Kidney (tissue), 14 donors: ENCODE results near the gene P2RY4. TPM values are rescaled to one million over a fixed set of nuclear protein-coding genes. Genes with fewer than 3 reads are reported as not detected.

Source experiments
- DNase-seq, 5 donors: peaks; one replicate each; pipeline ENCODE4 v3.0.0-alpha.2; 2013 to 2020
- FAIRE-seq: peaks from 2 replicates; lab custom pipeline; 2012; peaks lifted over from hg19 to GRCh38; lab: Jason Lieb, UNC
- H3K27ac ChIP-seq, 2 donors: one replicate each; pipeline ENCODE4 v1.7.0; 2013; ENCODE audit warnings: low read depth in 2 of 2, low read length in 2 of 2, inconsistent platforms in 1 of 2
- H3K27me3 ChIP-seq: one replicate; pipeline ENCODE4 v1.7.1; 2013; ENCODE audit warnings: low read length, inconsistent platforms; ENCODE audit not compliant: control insufficient read depth, insufficient read depth
- H3K36me3 ChIP-seq, 3 donors: one replicate each; pipeline versions ENCODE4 v1.7.0 to v1.7.1; 2013; ENCODE audit warnings: low read length in 3 of 3, control low read depth in 1 of 3, inconsistent platforms in 1 of 3; ENCODE audit not compliant: insufficient read depth in 3 of 3, control insufficient read depth in 2 of 3
- H3K4me1 ChIP-seq, 3 donors: one replicate each; pipeline versions ENCODE4 v1.7.0 to v1.7.1; 2013; ENCODE audit warnings: low read length in 3 of 3, inconsistent platforms in 1 of 3, low read depth in 1 of 3; ENCODE audit not compliant: control insufficient read depth in 2 of 3, insufficient read depth in 2 of 3
- H3K4me3 ChIP-seq, 3 donors: one replicate each; pipeline versions ENCODE4 v1.7.0 to v1.8.1; 2013; ENCODE audit warnings: low read length in 3 of 3, control low read depth in 1 of 3, inconsistent platforms in 1 of 3
- H3K9ac ChIP-seq, 3 donors: one replicate each; pipeline versions ENCODE4 v1.7.0 to v1.7.1; 2013; ENCODE audit warnings: low read length in 3 of 3, control low read depth in 1 of 3, inconsistent platforms in 1 of 3
- H3K9me3 ChIP-seq, 3 donors: one replicate each; pipeline versions ENCODE4 v1.7.0 to v1.7.1; 2013; ENCODE audit warnings: low read length in 3 of 3, control low read depth in 1 of 3, inconsistent platforms in 1 of 3; ENCODE audit not compliant: control insufficient read depth in 2 of 3, insufficient read depth in 1 of 3
- intact Hi-C: fragments of 100-400 bp; cut with DNase I; formaldehyde crosslinking; loops from one replicate; pipeline ENCODE4 v1.11.1; 2022
- polyA plus RNA-seq: library from polyadenylated mRNA; stranded (reverse); fragments of 350-450 nt; fragmentation: Illumina TruSeq; extraction: RNeasy Lipid Tissue Mini Kit (QIAGEN cat#74804); gene quantifications from one replicate; pipeline ENCODE4 v1.2.3, GENCODE V29; 2014; ENCODE audit warnings: low read depth, low replicate concordance; ENCODE audit not compliant: insufficient read depth
- total RNA-seq: library from RNA; stranded (reverse); fragmentation: NEBNext Ultra II Directional; extraction: Animal tissue kit (Norgen Biotek cat#: 25700); gene quantifications from one replicate; pipeline ENCODE4 v1.2.1, GENCODE V29; 2021
- TF ChIP-seq, protein P1 (sequence below): IDR thresholded peaks from 3 replicates; pipeline ENCODE4 v1.5.1; 2012; ENCODE audit warnings: mild to moderate bottlenecking, moderate library complexity, borderline replicate concordance; ENCODE audit not compliant: insufficient read depth; ENCODE audit errors: extremely low read depth
- donor health status: control.
- donor health status: control.
- donor health status: control.
- donor health status: control.
- donor health status: control.
- donor health status: DM: yes; HTN: yes; CAD: no.
- donor health status: Normal renal cell carcinoma (clear cell type).

P2RY4 gene
- total and polyA plus RNA-seq, 2 donors from 2014 or later = 0.31 TPM; not detected in 1

DNA sequence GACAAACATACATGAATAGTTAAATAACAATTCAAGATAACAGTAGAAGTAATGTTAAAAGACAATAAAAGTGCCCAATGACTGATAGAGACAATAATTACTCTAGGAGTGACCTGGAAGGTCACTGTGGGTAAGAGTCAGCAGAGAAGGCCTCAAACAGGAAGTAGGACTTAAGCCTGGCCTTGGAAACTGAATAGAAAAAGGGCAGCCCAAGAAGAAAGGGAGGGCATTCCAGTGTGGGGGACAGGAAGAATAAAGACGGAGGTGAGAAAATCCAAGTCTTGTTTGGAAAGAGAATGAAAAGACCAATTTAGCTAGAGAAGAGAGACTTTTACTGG lies 6.0 kb downstream of the P2RY4 start:
- Histone ChIP-seq H3K4me1 (no peaks in the 10 kb centered on the region), H3K27me3 (no peaks in the 10 kb centered on the region), H3K9ac (no peak overlapping the region), H3K9me3 (no peaks in the 10 kb centered on the region), H3K27ac (no peak overlapping the region), H3K4me3 (no peak overlapping the region), H3K36me3 (no peaks in the 10 kb centered on the region)
- no peak for FAIRE-seq
- TF ChIP-seq, protein P1, sequence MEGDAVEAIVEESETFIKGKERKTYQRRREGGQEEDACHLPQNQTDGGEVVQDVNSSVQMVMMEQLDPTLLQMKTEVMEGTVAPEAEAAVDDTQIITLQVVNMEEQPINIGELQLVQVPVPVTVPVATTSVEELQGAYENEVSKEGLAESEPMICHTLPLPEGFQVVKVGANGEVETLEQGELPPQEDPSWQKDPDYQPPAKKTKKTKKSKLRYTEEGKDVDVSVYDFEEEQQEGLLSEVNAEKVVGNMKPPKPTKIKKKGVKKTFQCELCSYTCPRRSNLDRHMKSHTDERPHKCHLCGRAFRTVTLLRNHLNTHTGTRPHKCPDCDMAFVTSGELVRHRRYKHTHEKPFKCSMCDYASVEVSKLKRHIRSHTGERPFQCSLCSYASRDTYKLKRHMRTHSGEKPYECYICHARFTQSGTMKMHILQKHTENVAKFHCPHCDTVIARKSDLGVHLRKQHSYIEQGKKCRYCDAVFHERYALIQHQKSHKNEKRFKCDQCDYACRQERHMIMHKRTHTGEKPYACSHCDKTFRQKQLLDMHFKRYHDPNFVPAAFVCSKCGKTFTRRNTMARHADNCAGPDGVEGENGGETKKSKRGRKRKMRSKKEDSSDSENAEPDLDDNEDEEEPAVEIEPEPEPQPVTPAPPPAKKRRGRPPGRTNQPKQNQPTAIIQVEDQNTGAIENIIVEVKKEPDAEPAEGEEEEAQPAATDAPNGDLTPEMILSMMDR = no peak
- DNase-seq = no peak
- intact Hi-C loops = no loop called here

DNA sequence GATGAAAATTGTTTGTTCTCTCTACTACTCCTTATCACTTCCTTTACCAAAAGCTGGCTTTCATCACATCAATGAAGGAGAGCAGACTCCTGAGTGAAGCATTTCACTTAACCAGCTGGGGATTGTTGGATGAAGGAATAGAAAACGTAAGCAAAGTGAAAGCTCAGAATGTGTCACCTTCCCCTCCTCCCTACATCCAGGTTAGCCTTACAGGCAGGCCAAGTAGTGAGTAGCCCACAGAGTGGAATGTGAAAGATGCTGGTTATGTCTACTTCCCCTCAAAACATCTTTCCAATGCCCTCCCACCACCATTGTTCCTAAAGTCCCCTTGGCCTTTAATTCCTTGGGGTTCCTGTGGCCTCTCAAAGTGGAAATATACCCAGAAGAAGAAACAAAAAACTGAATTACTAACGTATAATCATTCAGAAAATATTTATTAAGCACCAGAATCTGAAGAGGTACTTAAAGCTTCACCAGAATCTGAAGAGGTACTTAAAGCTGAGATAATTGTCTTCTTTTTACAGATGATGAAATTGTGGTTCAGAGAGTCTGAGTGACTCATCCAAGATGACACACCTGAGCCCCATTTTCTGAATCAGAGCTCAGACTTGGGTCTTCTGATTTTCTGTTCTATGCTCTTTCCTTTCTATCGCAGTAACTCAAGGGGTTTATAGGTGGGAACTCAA lies 6.5 kb downstream of the P2RY4 start:
- FAIRE-seq (no peak), DNase-seq (no peak)
- Histone ChIP-seq H3K27me3 (no peaks in the 10 kb centered on the region), H3K4me1 (no peaks in the 10 kb centered on the region), H3K9ac (no peak overlapping the region), H3K36me3 (no peaks in the 10 kb centered on the region), H3K4me3 (no peak overlapping the region), H3K9me3 (no peaks in the 10 kb centered on the region), H3K27ac (no peak overlapping the region)
- intact Hi-C loops = no loop called here
- TF ChIP-seq, protein P1 = no peak

DNA sequence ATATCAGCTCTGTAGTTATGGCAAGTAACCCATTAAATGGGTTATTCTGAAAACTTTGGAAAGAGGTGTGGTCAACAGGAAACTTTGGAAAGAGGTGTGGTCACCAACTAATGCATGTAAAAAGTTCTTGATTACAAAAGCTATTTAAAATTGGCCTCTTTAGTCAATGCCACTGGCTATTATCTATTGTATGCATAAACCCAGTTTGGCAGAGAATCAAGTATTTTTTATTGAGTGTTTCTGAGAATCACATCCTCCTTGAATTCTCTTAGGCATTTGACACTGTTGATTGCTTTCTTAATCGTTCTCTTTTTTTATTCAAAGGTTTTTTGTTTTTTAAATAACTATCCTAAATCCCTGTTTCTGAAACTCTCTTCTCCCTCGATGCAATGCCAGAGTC lies 7.5 kb downstream of the P2RY4 start:
- DNase-seq (no peak), FAIRE-seq (no peak)
- intact Hi-C loops = no loop called here
- Histone ChIP-seq H3K9ac (no peak overlapping the region), H3K4me1 (no peaks in the 10 kb centered on the region), H3K36me3 (no peaks in the 10 kb centered on the region), H3K27me3 (no peaks in the 10 kb centered on the region), H3K9me3 (no peaks in the 10 kb centered on the region), H3K4me3 (no peak overlapping the region), H3K27ac (no peak overlapping the region)
- TF ChIP-seq, protein P1 = no peak

DNA sequence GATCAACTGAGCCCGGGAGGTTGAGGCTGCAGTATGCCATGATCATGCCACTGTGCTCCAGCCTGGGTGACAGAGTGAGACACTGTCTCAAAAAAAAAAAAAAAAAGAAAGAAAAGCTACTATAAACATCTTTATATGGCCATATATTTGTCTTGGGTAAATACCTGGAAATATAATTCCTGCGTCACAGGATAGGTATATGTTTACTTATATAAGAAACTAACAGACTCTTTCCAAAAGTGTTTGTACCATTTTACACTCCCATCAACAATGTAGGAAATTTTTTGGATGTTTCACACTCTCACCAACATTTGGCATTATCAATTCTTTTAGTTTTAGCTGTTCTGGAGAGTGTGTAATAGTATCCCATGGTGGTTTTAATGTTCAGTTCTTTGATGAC lies 12.8 kb downstream of the P2RY4 start:
- no peaks in the 10 kb centered on the region for H3K27me3 ChIP-seq

More for the DNA sequence above, 12.8 kb downstream of the P2RY4 start:
- FAIRE-seq = no peak
- no peaks in the 10 kb centered on the region for H3K9me3 ChIP-seq
- intact Hi-C loops = no loop called here
- DNase-seq = no peak
- no peaks in the 10 kb centered on the region for H3K36me3 ChIP-seq
- H3K9ac ChIP-seq = no peak overlapping the region
- H3K4me1 ChIP-seq = no peaks in the 10 kb centered on the region
- TF ChIP-seq, protein P1 = no peak
- H3K27ac ChIP-seq = no peak overlapping the region
- H3K4me3 ChIP-seq = no peak overlapping the region
